Common myeloid progenitor, CD34-positive (primary cell): ENCODE results near the gene GCAT.

ENCODE experiments used
- CTCF ChIA-PET: fragments of 350-600 bp; sonication (Branson Sonifier 250); formaldehyde crosslinking; loops from one replicate; lab custom pipeline; 2021; ENCODE audit warnings: antibody characterized with exemption; lab: Charles Lee
- POLR2A ChIA-PET: fragments of 350-600 bp; sonication (Branson Sonifier 250); formaldehyde crosslinking; loops from one replicate; lab custom pipeline; 2021; ENCODE audit warnings: antibody characterized with exemption; lab: Charles Lee
- DNase-seq, 3 donors: peaks; one replicate each; pipeline versions ENCODE4 v3.0.0 to v3.0.0-alpha.2; 2013
- H3K27ac ChIP-seq, 2 experiments: 1 replicate in 1 of 2; 2 replicates in 1 of 2; pipeline ENCODE4 v1.7.0; 2013; ENCODE audit warnings: inconsistent platforms in 2 of 2, low read length in 2 of 2, mild to moderate bottlenecking in 2 of 2, low read depth in 1 of 2, moderate library complexity in 1 of 2; ENCODE audit not compliant: severe bottlenecking in 2 of 2, insufficient read depth in 1 of 2, poor library complexity in 1 of 2
- H3K27me3 ChIP-seq, 5 experiments: replicated peaks in 2 of 5; 1 replicate in 3 of 5; 2 replicates in 2 of 5; pipeline versions ENCODE4 v1.6.1 to v1.7.0; 2013; ENCODE audit warnings: low read length in 4 of 5, mild to moderate bottlenecking in 2 of 5, moderate library complexity in 2 of 5, inconsistent platforms in 1 of 5; ENCODE audit not compliant: insufficient read depth in 5 of 5, control insufficient read depth in 4 of 5
- H3K36me3 ChIP-seq, 4 experiments: 1 replicate in 2 of 4; 2 replicates in 2 of 4; pipeline versions ENCODE4 v1.6.1 to v1.7.0; 2013; ENCODE audit warnings: low read length in 3 of 4, control low read depth in 1 of 4, mild to moderate bottlenecking in 1 of 4; ENCODE audit not compliant: control insufficient read depth in 4 of 4, insufficient read depth in 4 of 4
- H3K4me1 ChIP-seq, 4 experiments: 1 replicate in 3 of 4; 2 replicates in 1 of 4; pipeline versions ENCODE4 v1.6.1 to v1.7.1; 2013; ENCODE audit warnings: low read length in 3 of 4, mild to moderate bottlenecking in 3 of 4, control low read depth in 1 of 4, inconsistent platforms in 1 of 4, moderate library complexity in 1 of 4; ENCODE audit not compliant: control insufficient read depth in 4 of 4, insufficient read depth in 4 of 4; ENCODE audit errors: control extremely low read depth in 1 of 4
- H3K4me3 ChIP-seq, 7 experiments: 1 replicate in 4 of 7; 2 replicates in 3 of 7; pipeline versions ENCODE4 v1.5.1 to v1.7.0; 2013; ENCODE audit warnings: mild to moderate bottlenecking in 7 of 7, low read length in 6 of 7, moderate library complexity in 6 of 7, inconsistent platforms in 2 of 7, low read depth in 2 of 7, control low read depth in 1 of 7; ENCODE audit not compliant: insufficient read depth in 4 of 7, control insufficient read depth in 1 of 7; ENCODE audit errors: extremely low read depth in 1 of 7
- H3K9me3 ChIP-seq, 5 experiments: 1 replicate in 4 of 5; 2 replicates in 1 of 5; pipeline versions ENCODE4 v1.6.1 to v1.7.1; 2013; ENCODE audit warnings: low read length in 4 of 5, mild to moderate bottlenecking in 2 of 5, inconsistent platforms in 1 of 5, low read depth in 1 of 5, moderate library complexity in 1 of 5; ENCODE audit not compliant: control insufficient read depth in 4 of 5, insufficient read depth in 2 of 5; ENCODE audit errors: control extremely low read depth in 1 of 5
- WGBS: methylation state at CpG from one replicate; pipeline ENCODE4 v1.1.5; 2013; ENCODE audit not compliant: insufficient coverage; 5-methylcytosine and 5-hydroxymethylcytosine counted together

GCAT gene

DNA sequence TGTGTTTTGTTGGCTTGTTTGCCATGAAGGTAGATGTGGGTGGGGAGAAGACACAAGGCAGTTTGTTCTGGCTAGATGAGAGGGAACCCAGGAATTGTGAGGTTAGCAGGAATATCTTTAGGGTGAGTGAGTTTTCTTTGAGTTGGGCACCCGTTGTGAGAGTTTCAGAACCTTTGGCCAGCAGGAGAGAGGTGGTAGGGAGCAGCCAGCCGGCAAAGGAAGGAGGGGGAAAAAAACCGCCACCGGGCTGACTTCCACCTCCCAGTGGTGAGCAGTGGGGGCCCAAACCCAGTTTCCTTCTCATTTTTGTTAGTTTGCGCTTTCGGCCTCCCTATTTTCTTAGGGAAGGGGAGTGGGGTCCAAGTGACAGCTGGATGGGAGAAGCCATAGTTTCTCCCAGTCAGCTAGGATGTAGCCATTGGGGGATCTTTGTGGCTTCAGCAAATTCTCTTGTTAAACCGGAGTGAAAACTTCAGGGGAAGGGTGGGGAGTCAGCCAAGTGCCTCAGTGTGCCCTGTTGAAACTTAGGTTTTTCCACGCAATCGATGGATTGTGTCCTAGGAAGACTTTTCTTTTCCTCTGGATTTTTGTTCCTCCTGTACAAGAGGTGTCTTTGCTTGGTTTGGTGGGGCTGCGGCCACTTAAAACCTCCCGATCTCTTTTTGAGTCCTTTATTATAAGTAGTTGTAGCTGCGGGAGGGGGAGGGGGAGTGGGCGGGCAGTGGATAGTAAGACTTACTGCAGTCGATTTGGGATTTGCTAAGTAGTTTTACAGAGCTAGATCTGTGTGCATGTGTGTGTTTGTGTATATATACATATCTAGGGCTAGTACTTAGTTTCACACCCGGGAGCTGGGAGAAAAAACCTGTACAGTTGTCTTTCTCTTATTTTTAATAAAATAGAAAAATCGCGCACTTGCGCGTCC is 1.1 kb upstream of the GCAT start:
- Histone ChIP-seq H3K36me3 (no peaks in the 10 kb centered on the region), H3K4me1 (peaks cover 16 to 58% (median 55%) of the 10 kb centered on the region in 4 experiments), H3K4me3 (peak overlapping the region; percentile 55 to 97 (median 77)), H3K27ac (peak overlapping the region; percentile 8 to 82), H3K27me3 (no peaks in the 10 kb centered on the region), H3K9me3 (no peaks in the 10 kb centered on the region)
- 0% methylated on average over 4 of the region's 19 CpGs for WGBS
- DNase-seq: peak in 2 of 3 donors; percentile 68 to 80
- ChIA-PET CTCF (interaction anchor here (0.6 to 4.0 kb wide), 5 partner anchors 11 to 59 kb away, joined by 3 to 52 read pairs (median 3); partner anchors contain the start of gene GALR3), POLR2A (interaction anchor here (1.1 kb wide), 1 partner anchor 48 kb away, joined by 5 read pairs; no protein-coding TSS in a partner anchor)

DNA sequence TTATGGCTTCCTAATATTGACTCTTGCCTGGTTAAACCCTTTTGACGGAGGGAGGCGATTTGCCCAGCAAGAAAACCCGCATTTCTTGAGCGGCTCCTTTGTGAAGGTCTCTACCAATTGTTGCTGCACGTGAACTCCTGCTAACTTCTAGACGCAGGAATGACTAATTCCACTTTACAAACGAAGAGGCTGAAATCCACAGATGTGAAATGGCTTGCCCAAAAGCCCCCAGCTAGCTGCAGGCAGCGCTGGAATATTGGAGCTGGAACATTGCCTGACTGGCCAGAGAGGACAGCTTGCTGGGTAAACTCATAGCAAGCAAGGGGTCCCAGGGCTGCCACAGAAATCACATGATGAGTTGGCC is 542 bp downstream of the GCAT start:
- Histone ChIP-seq H3K27ac (no peak overlapping the region), H3K27me3 (no peaks in the 10 kb centered on the region), H3K4me3 (peak overlapping the region; percentile 49 to 97 (median 77)), H3K4me1 (peaks cover 10 to 44% (median 41%) of the 10 kb centered on the region in 4 experiments), H3K9me3 (no peaks in the 10 kb centered on the region), H3K36me3 (peaks cover 0 to 9% (median 5%) of the 10 kb centered on the region in 4 experiments)
- ChIA-PET CTCF (interaction anchor here (1.2 to 4.0 kb wide), 3 partner anchors 9 to 47 kb away, joined by 3 to 52 read pairs (median 3); no protein-coding TSS in a partner anchor), POLR2A (interaction anchor here (1.9 kb wide), 1 partner anchor 10 kb away, joined by 8 read pairs; no protein-coding TSS in a partner anchor)
- WGBS: 9% methylated on average over 7 of the region's 8 CpGs
- DNase-seq: peak in 2 of 3 donors; percentile 36 to 43

DNA sequence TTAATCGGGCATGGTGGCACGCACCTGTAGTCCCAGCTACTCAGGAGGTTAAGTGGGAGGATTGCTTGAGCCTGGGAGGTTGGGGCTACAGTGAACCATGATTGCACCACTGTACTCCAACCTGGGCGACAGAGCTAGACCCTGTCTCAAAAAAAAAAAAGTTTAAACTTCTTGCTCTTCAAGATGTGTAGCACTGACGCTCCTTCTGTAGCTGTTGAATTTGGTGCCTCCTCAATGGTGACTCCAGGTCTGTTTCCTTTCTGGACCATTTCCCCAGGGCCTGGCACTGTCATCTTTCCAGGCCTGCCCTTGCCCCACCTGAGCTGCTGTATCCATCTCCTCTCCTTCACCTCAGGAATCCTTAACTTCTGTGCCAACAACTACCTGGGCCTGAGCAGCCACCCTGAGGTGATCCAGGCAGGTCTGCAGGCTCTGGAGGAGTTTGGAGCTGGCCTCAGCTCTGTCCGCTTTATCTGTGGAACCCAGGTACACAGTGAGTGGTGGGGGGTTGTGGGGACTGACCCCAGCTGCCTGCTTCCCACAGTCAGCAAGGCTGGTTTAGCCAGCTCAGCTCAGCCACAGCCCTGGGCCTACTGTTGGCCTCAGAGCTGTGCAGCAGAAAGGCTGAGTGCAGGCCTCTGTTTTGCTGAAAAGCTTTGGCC is 2.1 kb downstream of the GCAT start:
- H3K27ac ChIP-seq: no peak overlapping the region
- no peaks in the 10 kb centered on the region for H3K27me3 ChIP-seq

DNA sequence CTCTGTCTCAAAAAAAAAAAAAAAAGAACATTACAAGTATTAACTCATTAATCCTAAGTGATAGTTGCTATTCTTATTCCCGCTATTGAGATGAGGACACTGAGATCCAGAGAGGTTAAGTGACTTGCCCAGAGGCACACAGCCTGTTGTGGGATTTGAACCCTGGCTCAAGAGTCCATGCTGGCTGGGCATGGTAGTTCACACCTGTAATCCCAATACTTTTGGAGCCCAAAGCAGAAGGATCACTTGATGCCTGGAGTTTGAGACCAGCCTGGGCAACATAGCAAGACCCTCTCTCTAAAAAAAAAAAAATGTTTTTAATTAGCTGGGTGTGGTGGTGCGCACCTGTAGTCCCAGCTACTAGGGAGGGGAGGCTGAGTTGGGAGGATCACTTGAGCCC is 4.1 kb downstream of the GCAT start:
- no peak for DNase-seq
- Histone ChIP-seq H3K4me1 (peaks cover 2 to 16% (median 12%) of the 10 kb centered on the region in 4 experiments), H3K4me3 (no peak overlapping the region), H3K27ac (no peak overlapping the region), H3K27me3 (no peaks in the 10 kb centered on the region), H3K9me3 (no peaks in the 10 kb centered on the region), H3K36me3 (peaks cover 2 to 31% (median 23%) of the 10 kb centered on the region in 4 experiments)
- WGBS: 100% methylated on average over 2 of the region's 2 CpGs
- CTCF ChIA-PET: interaction anchor here (9.3 kb wide), 1 partner anchor 51 kb away, joined by 142 read pairs; no protein-coding TSS in a partner anchor
- POLR2A ChIA-PET: interaction anchor here (0.7 kb wide), 1 partner anchor 216 kb away, joined by 3 read pairs; no protein-coding TSS in a partner anchor

More for the DNA sequence above, 2.1 kb downstream of the GCAT start:
- Histone ChIP-seq H3K36me3 (peaks cover 0 to 16% (median 10%) of the 10 kb centered on the region in 4 experiments), H3K9me3 (no peaks in the 10 kb centered on the region), H3K4me1 (peaks cover 10 to 34% (median 28%) of the 10 kb centered on the region in 4 experiments), H3K4me3 (no peak overlapping the region)
- ChIA-PET CTCF (interaction anchor here (0.8 to 4.0 kb wide), 2 partner anchors 8 to 24 kb away, joined by 3 to 52 read pairs; no protein-coding TSS in a partner anchor), POLR2A (no interaction called here)
- WGBS: 97% methylated on average over 4 of the region's 5 CpGs
- DNase-seq: no peak

DNA sequence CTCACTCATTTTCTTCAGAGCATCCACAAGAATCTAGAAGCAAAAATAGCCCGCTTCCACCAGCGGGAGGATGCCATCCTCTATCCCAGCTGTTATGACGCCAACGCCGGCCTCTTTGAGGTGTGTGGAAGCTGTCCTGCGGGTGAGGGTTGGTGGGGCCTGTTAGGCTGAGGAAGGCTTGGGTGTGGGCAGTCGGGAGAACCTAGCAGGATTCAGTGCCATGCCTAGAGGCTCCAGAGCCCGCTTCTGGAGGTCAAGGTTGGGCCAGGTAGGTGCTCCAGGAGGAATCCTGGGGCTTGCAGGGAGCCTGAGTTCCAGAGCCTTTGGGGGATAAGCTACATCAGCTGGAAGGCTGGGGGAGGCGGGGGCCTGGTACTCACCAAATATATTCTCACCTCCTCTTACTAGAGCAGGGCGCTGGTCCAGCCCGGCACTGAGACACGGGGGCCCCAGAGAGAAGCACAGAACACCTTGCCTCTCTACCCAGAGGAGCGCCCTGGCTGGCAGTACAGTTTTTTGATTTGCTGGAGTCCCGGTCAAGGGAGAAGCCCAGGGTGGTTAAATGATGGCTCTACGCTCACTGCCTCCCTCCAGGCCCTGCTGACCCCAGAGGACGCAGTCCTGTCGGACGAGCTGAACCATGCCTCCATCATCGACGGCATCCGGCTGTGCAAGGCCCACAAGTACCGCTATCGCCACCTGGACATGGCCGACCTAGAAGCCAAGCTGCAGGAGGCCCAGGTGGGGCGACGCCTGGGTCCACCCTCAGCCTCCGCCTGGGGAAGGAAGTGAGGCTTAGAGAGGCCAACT is 5.3 kb downstream of the GCAT start:
- ChIA-PET CTCF (interaction anchor here (7.0 to 9.3 kb wide), 2 partner anchors 14 to 50 kb away, joined by 39 to 142 read pairs; no protein-coding TSS in a partner anchor), POLR2A (no interaction called here)
- no peak overlapping the region for H3K27ac ChIP-seq
- H3K9me3 ChIP-seq: no peaks in the 10 kb centered on the region
- DNase-seq: no peak
- peaks cover 2 to 31% (median 23%) of the 10 kb centered on the region in 4 experiments for H3K36me3 ChIP-seq
- no peak overlapping the region for H3K4me3 ChIP-seq
- H3K27me3 ChIP-seq: peaks cover 0 to under 1% (median 0%) of the 10 kb centered on the region in 5 experiments
- H3K4me1 ChIP-seq: peaks cover 2 to 20% (median 11%) of the 10 kb centered on the region in 4 experiments
- WGBS: 98% methylated on average over 24 of the region's 27 CpGs

DNA sequence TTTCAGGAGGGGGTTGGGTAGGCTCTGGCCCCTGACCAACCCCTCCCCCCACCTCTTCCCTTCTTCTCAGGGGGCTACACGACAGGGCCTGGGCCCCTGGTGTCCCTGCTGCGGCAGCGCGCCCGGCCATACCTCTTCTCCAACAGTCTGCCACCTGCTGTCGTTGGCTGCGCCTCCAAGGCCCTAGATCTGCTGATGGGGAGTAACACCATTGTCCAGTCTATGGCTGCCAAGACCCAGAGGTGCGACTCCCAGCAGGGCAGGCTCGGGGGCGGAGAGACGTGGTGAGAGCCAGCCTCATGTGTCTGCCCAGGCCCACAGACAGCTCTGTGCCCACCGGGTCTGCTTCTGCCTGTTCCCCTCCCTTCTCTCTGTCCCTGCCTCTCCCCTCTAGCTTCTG is 7.9 kb downstream of the GCAT start:
- ChIA-PET POLR2A (no interaction called here), CTCF (interaction anchor here (1.0 to 9.3 kb wide), 6 partner anchors 7 to 71 kb away, joined by 3 to 142 read pairs (median 22); partner anchors contain the start of gene GCAT)
- Histone ChIP-seq H3K9me3 (no peaks in the 10 kb centered on the region), H3K27me3 (peaks cover 0 to 16% (median 5%) of the 10 kb centered on the region in 5 experiments), H3K4me3 (no peak overlapping the region), H3K4me1 (peaks cover 0 to 21% (median 17%) of the 10 kb centered on the region in 4 experiments), H3K36me3 (peaks cover 2 to 31% (median 23%) of the 10 kb centered on the region in 4 experiments), H3K27ac (no peak overlapping the region)
- WGBS: 98% methylated on average over 7 of the region's 12 CpGs
- no peak for DNase-seq
